Gastrocnemius medialis (tissue), 4 donors: ENCODE results near the gene APP. TPM values are rescaled to one million over a fixed set of nuclear protein-coding genes. Genes with fewer than 3 reads are reported as not detected.

Experiments used
- ATAC-seq, 2 donors: fragments of 150-250 bp; one replicate each; pipeline ENCODE4 v1.9.1; 2016
- DNase-seq, 2 donors: peaks; one replicate each; pipeline ENCODE4 v3.0.0-alpha.2; 2019
- H3K27ac ChIP-seq, 4 donors: fragments of 200-600 bp; sonication (generic); 1 replicate in 1 of 4; 2 replicates in 3 of 4; pipeline ENCODE4 v1.5.1; 2016 to 2018; ENCODE audit warnings: mild to moderate bottlenecking in 2 of 4, moderate library complexity in 1 of 4
- H3K27me3 ChIP-seq, 3 donors: fragments of 200-600 bp; sonication (generic) in 2 of 3; 1 replicate in 1 of 3; 2 replicates in 2 of 3; pipeline versions ENCODE4 v1.5.1 to v1.6.0; 2016 to 2019; ENCODE audit warnings: mild to moderate bottlenecking in 1 of 3, moderate library complexity in 1 of 3
- H3K36me3 ChIP-seq, 2 donors: fragments of 200-600 bp; sonication (generic) in 1 of 2; one replicate each; pipeline ENCODE4 v1.5.1; 2017 to 2018
- H3K4me1 ChIP-seq, 2 donors: fragments of 200-600 bp; sonication (generic) in 1 of 2; one replicate each; pipeline ENCODE4 v1.5.1; 2016 to 2017; ENCODE audit warnings: mild to moderate bottlenecking in 2 of 2
- H3K4me3 ChIP-seq, 4 donors: fragments of 200-600 bp; sonication (generic) in 3 of 4; 1 replicate in 1 of 4; 2 replicates in 3 of 4; pipeline ENCODE4 v1.5.1; 2016 to 2019; ENCODE audit warnings: mild to moderate bottlenecking in 2 of 4
- H3K9me3 ChIP-seq, 3 donors: fragments of 200-600 bp; sonication (generic) in 2 of 3; 1 replicate in 1 of 3; 2 replicates in 2 of 3; pipeline ENCODE4 v1.5.1; 2016 to 2019
- CTCF ChIP-seq, 5 experiments: fragments of 450-650 bp in 3 of 5; fragments of 200-600 bp in 2 of 5; sonication (generic) in 2 of 5; IDR thresholded peaks in 4 of 5; conservative IDR thresholded peaks in 1 of 5; 1 replicate in 4 of 5; 2 replicates in 1 of 5; pipeline ENCODE4 v1.5.1; 2016 to 2019; ENCODE audit warnings: antibody characterized with exemption in 5 of 5, mild to moderate bottlenecking in 3 of 5, moderate library complexity in 3 of 5
- POLR2A ChIP-seq, 2 donors: fragments of 450-650 bp; IDR thresholded peaks; one replicate each; pipeline ENCODE4 v1.6.1; 2017; ENCODE audit warnings: antibody characterized with exemption in 2 of 2, mild to moderate bottlenecking in 2 of 2, moderate library complexity in 2 of 2
- in situ Hi-C, 4 donors: fragments of 200-750 bp; cut with MboI; loops; one replicate each; pipeline versions ENCODE4 v1.15.0 to v1.8.0; 2017; ENCODE audit warnings: low sequenced_read_pairs in 4 of 4
- intact Hi-C: fragments of 100-400 bp; cut with DNase I; formaldehyde crosslinking; loops from one replicate; pipeline ENCODE4 v1.15.1; 2023; ENCODE audit warnings: low total_unique reads
- total RNA-seq, 4 donors: library from RNA; depleted of rRNA; stranded (reverse); fragments of >200 nt; gene quantifications; one replicate each; pipeline versions ENCODE4 v1.1.0 to v1.2.3, GENCODE V29; 2016

The APP gene
- total RNA-seq, 4 donors from 2014 or later: 45.8 to 73.2 (median 70.1) TPM

GRCh38 chr21:26112127-26112742 lies 58.3 kb downstream of the APP start:
- Histone ChIP-seq H3K4me1 (peaks cover 4 to 6% of the 10 kb centered on the region in 2 donors), H3K27me3 (no peaks in the 10 kb centered on the region), H3K4me3 (no peak overlapping the region), H3K36me3 (no peaks in the 10 kb centered on the region), H3K9me3 (no peaks in the 10 kb centered on the region), H3K27ac (no peak overlapping the region)
- no peak for ATAC-seq
- intact Hi-C loops: no loop called here
- DNase-seq: no peak
- TF ChIP-seq CTCF (IDR thresholded peaks at IDR 0.05 in 4 of 5, conservative IDR thresholded peaks at IDR 0.05 in 1 of 5) (no peak), POLR2A (IDR thresholded peaks at IDR 0.05) (no peak)
- in situ Hi-C loops: no loop called here

- no peaks in the 10 kb centered on the region for H3K4me1 ChIP-seq
- no peaks in the 10 kb centered on the region for H3K36me3 ChIP-seq
- intact Hi-C loops (no loop called here), in situ Hi-C loops (no loop called here)
- DNase-seq: no peak
- no peak for ATAC-seq
- H3K9me3 ChIP-seq: no peaks in the 10 kb centered on the region
- H3K27me3 ChIP-seq: no peaks in the 10 kb centered on the region
- no peak for TF ChIP-seq POLR2A (IDR thresholded peaks at IDR 0.05)
- no peak for TF ChIP-seq CTCF (IDR thresholded peaks at IDR 0.05 in 4 of 5, conservative IDR thresholded peaks at IDR 0.05 in 1 of 5)
- no peak overlapping the region for H3K4me3 ChIP-seq
- H3K27ac ChIP-seq: no peak overlapping the region
Observed at GRCh38 chr21:26110715-26111114, 59.9 kb downstream of the APP start.

DNA sequence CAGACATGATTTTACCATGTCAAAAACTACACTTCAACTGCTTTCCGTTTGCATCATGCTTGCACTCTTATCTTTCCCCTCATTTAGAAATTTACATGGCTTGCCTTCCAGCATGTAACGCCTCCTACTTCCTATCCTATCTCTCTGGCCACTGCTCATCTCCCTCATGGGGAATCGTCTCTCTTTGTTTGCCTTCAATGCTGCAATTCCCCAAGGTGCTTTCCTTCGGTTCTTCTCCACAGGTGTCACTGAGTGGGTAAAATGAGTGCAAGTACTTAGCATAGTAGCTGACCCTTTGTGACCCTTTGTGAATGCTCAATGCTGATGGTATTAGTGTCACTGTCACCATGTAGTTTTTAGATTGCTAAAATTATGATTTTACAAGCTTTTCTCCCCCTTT lies 63.1 kb downstream of the APP start:
- Histone ChIP-seq H3K4me1 (no peaks in the 10 kb centered on the region), H3K36me3 (no peaks in the 10 kb centered on the region), H3K9me3 (no peaks in the 10 kb centered on the region), H3K27ac (no peak overlapping the region), H3K4me3 (no peak overlapping the region), H3K27me3 (no peaks in the 10 kb centered on the region)
- DNase-seq: no peak
- no peak for ATAC-seq
- intact Hi-C loops (no loop called here), in situ Hi-C loops (no loop called here)
- TF ChIP-seq CTCF (IDR thresholded peaks at IDR 0.05 in 4 of 5, conservative IDR thresholded peaks at IDR 0.05 in 1 of 5): no peak

GRCh38 chr21:26106562-26106961 lies 64.0 kb downstream of the APP start:
- H3K27ac ChIP-seq: no peak overlapping the region
- H3K9me3 ChIP-seq: no peaks in the 10 kb centered on the region
- DNase-seq: no peak
- H3K36me3 ChIP-seq: no peaks in the 10 kb centered on the region
- ATAC-seq: no peak
- no peaks in the 10 kb centered on the region for H3K4me1 ChIP-seq
- H3K27me3 ChIP-seq: no peaks in the 10 kb centered on the region
- in situ Hi-C loops (no loop called here), intact Hi-C loops (no loop called here)
- TF ChIP-seq POLR2A (IDR thresholded peaks at IDR 0.05): no peak
- TF ChIP-seq CTCF (IDR thresholded peaks at IDR 0.05 in 4 of 5, conservative IDR thresholded peaks at IDR 0.05 in 1 of 5): no peak
- no peak overlapping the region for H3K4me3 ChIP-seq

- Histone ChIP-seq H3K36me3 (no peaks in the 10 kb centered on the region), H3K27ac (no peak overlapping the region), H3K4me3 (no peak overlapping the region), H3K9me3 (no peaks in the 10 kb centered on the region), H3K27me3 (no peaks in the 10 kb centered on the region), H3K4me1 (no peaks in the 10 kb centered on the region)
- no peak for TF ChIP-seq CTCF (IDR thresholded peaks at IDR 0.05 in 4 of 5, conservative IDR thresholded peaks at IDR 0.05 in 1 of 5)
- TF ChIP-seq POLR2A (IDR thresholded peaks at IDR 0.05): no peak
- intact Hi-C loops: no loop called here
- no peak for ATAC-seq
- in situ Hi-C loops: no loop called here
- no peak for DNase-seq
Observed at GRCh38 chr21:26105819-26106218, 64.8 kb downstream of the APP start.
